ENCODE data around the gene CCDC195. TPM values are rescaled to one million over a fixed set of nuclear protein-coding genes. Genes with fewer than 3 reads are reported as not detected.

Gene CCDC195
- polyA plus RNA-seq, 1 donor (not counting 4 experiments of a cell fraction or from before 2014, with no cell fraction given), result not detected

DNA sequence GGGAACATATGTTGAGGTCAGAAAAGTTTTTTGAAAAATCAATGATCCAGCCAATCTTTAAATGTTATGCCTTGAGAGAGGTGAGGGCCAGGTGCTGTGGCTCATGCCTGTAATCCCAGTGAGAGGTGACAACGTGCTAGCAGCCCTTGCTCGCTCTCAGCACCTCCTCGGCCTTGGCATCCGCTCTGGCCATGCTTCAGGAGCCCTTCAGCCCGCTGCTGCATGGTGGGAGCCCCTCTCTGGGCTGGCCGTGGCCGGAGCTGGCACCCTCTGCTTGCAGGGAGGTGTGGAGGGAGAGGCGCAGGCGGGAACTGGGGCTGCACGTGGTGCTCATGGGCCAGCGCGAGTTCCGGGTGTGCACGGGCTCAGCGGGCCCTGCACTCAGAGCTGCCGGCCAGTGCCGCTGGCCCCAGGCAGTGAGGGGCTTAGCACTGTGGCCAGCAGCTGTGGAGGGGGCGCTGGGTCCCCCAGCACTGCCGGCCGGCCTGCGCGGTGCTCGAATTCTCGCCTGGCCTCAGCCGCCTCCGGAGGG lies 61.1 kb downstream of the CCDC195 start:
- Histone ChIP-seq H3K4me2 (ENCODE audit: control insufficient read depth, extremely low read depth, insufficient read depth, low read depth, low read length) (no peak overlapping the region), H3K4me1 (ENCODE audit: control insufficient read depth, extremely low read depth, insufficient read depth, low read length) (no peaks in the 10 kb centered on the region), H3K27ac (ENCODE audit: control insufficient read depth, insufficient read depth, low read length) (no peak overlapping the region), H3K79me2 (ENCODE audit: control insufficient read depth, insufficient read depth, low read length) (no peaks in the 10 kb centered on the region), H3K9me1 (ENCODE audit: control insufficient read depth, extremely low read depth, insufficient read depth, low read length) (no peaks in the 10 kb centered on the region), H3K9me3 (ENCODE audit: control insufficient read depth, low read depth, low read length) (no peaks in the 10 kb centered on the region), H3K36me3 (ENCODE audit: control insufficient read depth in 2 of 2, extremely low read depth in 1 of 2, insufficient read depth in 2 of 2, low read length in 2 of 2) (no peaks in the 10 kb centered on the region), H4K20me1 (ENCODE audit: control insufficient read depth, extremely low read depth, insufficient read depth, low read length) (no peaks in the 10 kb centered on the region), H2AFZ (ENCODE audit: control insufficient read depth, low read length) (no peak overlapping the region), H3K27me3 (ENCODE audit: control insufficient read depth, extremely low read depth, insufficient read depth, low read length) (no peaks in the 10 kb centered on the region), H3K4me3 (ENCODE audit: control insufficient read depth in 2 of 3, extremely low read depth in 1 of 3, insufficient read depth in 2 of 3, low read depth in 1 of 3, low read length in 3 of 3) (no peak overlapping the region), H3K9ac (ENCODE audit: control insufficient read depth, extremely low read depth, insufficient read depth, low read length) (no peak overlapping the region)
- dilution Hi-C loops (cut with MboI; ENCODE audit: extremely low pct_ligation_motif_present, low sequenced_read_pairs), result no loop called here
- no peak for FAIRE-seq
- no peak for DNase-seq (ENCODE audit: low read depth, low spot score)
- TF ChIP-seq, protein P1, sequence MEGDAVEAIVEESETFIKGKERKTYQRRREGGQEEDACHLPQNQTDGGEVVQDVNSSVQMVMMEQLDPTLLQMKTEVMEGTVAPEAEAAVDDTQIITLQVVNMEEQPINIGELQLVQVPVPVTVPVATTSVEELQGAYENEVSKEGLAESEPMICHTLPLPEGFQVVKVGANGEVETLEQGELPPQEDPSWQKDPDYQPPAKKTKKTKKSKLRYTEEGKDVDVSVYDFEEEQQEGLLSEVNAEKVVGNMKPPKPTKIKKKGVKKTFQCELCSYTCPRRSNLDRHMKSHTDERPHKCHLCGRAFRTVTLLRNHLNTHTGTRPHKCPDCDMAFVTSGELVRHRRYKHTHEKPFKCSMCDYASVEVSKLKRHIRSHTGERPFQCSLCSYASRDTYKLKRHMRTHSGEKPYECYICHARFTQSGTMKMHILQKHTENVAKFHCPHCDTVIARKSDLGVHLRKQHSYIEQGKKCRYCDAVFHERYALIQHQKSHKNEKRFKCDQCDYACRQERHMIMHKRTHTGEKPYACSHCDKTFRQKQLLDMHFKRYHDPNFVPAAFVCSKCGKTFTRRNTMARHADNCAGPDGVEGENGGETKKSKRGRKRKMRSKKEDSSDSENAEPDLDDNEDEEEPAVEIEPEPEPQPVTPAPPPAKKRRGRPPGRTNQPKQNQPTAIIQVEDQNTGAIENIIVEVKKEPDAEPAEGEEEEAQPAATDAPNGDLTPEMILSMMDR (optimal IDR thresholded peaks at IDR 0.05 in 1 of 3, IDR thresholded peaks at IDR 0.05 in 1 of 3, conservative IDR thresholded peaks at IDR 0.05 in 1 of 3; ENCODE audit: extremely low read depth in 1 of 3, insufficient read depth in 2 of 3, low read length in 3 of 3), result no peak
- TF ChIP-seq EZH2 (IDR thresholded peaks at IDR 0.05; ENCODE audit: low read length), result no peak

Other genes starting within 250 kb of the CCDC195 start
- gene CUL3, start 131.0 kb downstream of the CCDC195 start, polyA plus RNA-seq, result 37.8 to 71.7 TPM (median 48.1 TPM) in 3 replicates